Sigmoid colon (tissue), 7 donors: ENCODE results near the gene TMTC1. TPM values are rescaled to one million over a fixed set of nuclear protein-coding genes. Genes with fewer than 3 reads are reported as not detected.

Source experiments
- DNase-seq: peaks from one replicate; pipeline ENCODE4 v3.0.0-alpha.2; 2019
- H3K27ac ChIP-seq, 4 donors: fragments of 200-600 bp; sonication (generic); one replicate each; pipeline ENCODE4 v1.5.1; 2016 to 2019; ENCODE audit warnings: mild to moderate bottlenecking in 1 of 4
- H3K27me3 ChIP-seq, 3 donors: fragments of 200-600 bp; sonication (generic); one replicate each; pipeline ENCODE4 v1.5.1; 2019; ENCODE audit warnings: mild to moderate bottlenecking in 1 of 3
- H3K36me3 ChIP-seq, 4 donors: fragments of 200-600 bp; sonication (generic); one replicate each; pipeline ENCODE4 v1.5.1; 2016 to 2019
- H3K4me1 ChIP-seq, 4 donors: fragments of 200-600 bp; sonication (generic); one replicate each; pipeline ENCODE4 v1.5.1; 2017 to 2019
- H3K4me3 ChIP-seq, 4 donors: fragments of 200-600 bp; sonication (generic); one replicate each; pipeline ENCODE4 v1.5.1; 2017 to 2019; ENCODE audit warnings: mild to moderate bottlenecking in 2 of 4, moderate library complexity in 1 of 4
- H3K9me3 ChIP-seq, 4 donors: fragments of 200-600 bp in 3 of 4; sonication (generic) in 3 of 4; one replicate each; pipeline versions ENCODE4 v1.5.1 to v1.6.1; 2013 to 2019
- EP300 ChIP-seq, 4 donors: sonication (generic); formaldehyde crosslinking; IDR thresholded peaks; one replicate each; pipeline ENCODE4 v1.6.1; 2017; ENCODE audit warnings: antibody characterized with exemption in 4 of 4
- POLR2A ChIP-seq, 2 donors: fragments of 450-650 bp; IDR thresholded peaks; one replicate each; pipeline ENCODE4 v1.6.1; 2016; ENCODE audit warnings: antibody characterized with exemption in 2 of 2, mild to moderate bottlenecking in 2 of 2, moderate library complexity in 2 of 2
- POLR2AphosphoS5 ChIP-seq, 4 donors: sonication (generic); formaldehyde crosslinking; IDR thresholded peaks; one replicate each; pipeline ENCODE4 v1.6.1; 2017; ENCODE audit warnings: antibody characterized with exemption in 4 of 4
- WGBS, 2 donors: extraction: QIAGEN DNeasy Blood & Tissue Kit; methylation state at CpG; one replicate each; pipeline ENCODE4 v1.1.7; 2013; 5-methylcytosine and 5-hydroxymethylcytosine counted together
- intact Hi-C: fragments of 100-400 bp; cut with DNase I; formaldehyde crosslinking; loops from one replicate; pipeline ENCODE4 v1.15.1; 2023
- polyA plus RNA-seq, 3 donors: library from polyadenylated mRNA; stranded (reverse); fragments of 200-250 nt; gene quantifications; one replicate each; pipeline ENCODE4 v1.2.3, GENCODE V29; 2013
- total RNA-seq, 4 donors: library from RNA; depleted of rRNA; stranded (reverse); fragments of >200 nt; gene quantifications; one replicate each; pipeline ENCODE4 v1.1.0, GENCODE V29; 2016
- TF ChIP-seq, protein P1 (sequence below), 4 experiments: fragments of 450-650 bp in 3 of 4; fragments of 200-600 bp in 1 of 4; IDR thresholded peaks; one replicate each; pipeline ENCODE4 v1.5.1; 2016 to 2019; ENCODE audit warnings: antibody characterized with exemption in 4 of 4, mild to moderate bottlenecking in 3 of 4, moderate library complexity in 2 of 4
- donor health status: healthy with polysubstance abuse.
- donor health status: Bipolar disorder and iron deficiency.
- donor health status: healthy.

Gene TMTC1
- total and polyA plus RNA-seq, 7 donors, result 0.46 to 77.5 (median 61.5) TPM

DNA sequence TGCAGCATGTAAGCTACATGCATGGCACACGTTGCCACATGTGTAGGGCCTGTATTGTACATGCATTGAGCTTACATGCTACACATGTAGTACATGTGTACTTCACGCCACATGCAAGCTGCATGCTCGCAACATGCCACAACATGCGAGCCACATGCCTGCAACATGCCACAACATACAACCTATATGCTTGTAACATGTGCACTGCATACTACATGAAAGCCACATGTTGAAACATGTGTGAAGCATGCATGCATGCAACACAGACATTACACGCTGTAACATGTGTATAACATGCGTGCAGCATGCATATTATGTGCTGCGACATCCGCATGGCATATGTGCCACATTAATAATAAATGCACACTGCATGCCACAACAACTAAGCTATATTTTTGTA lies 9.1 kb upstream of the TMTC1 start:
- DNase-seq, result no peak
- 94 to 95% methylated on average over 8 of the region's 8 CpGs for WGBS, 2 donors
- Histone ChIP-seq H3K4me1 (peaks cover 0 to 20% (median 16%) of the 10 kb centered on the region in 4 donors), H3K27me3 (no peaks in the 10 kb centered on the region), H3K9me3 (peaks cover 0 to 13% (median 0%) of the 10 kb centered on the region in 4 donors), H3K27ac (no peak overlapping the region), H3K4me3 (no peak overlapping the region), H3K36me3 (no peaks in the 10 kb centered on the region)
- intact Hi-C loops, result no loop called here
- TF ChIP-seq POLR2A (IDR thresholded peaks at IDR 0.05), result no peak
- TF ChIP-seq POLR2AphosphoS5 (IDR thresholded peaks at IDR 0.05), result no peak
- TF ChIP-seq, protein P1, sequence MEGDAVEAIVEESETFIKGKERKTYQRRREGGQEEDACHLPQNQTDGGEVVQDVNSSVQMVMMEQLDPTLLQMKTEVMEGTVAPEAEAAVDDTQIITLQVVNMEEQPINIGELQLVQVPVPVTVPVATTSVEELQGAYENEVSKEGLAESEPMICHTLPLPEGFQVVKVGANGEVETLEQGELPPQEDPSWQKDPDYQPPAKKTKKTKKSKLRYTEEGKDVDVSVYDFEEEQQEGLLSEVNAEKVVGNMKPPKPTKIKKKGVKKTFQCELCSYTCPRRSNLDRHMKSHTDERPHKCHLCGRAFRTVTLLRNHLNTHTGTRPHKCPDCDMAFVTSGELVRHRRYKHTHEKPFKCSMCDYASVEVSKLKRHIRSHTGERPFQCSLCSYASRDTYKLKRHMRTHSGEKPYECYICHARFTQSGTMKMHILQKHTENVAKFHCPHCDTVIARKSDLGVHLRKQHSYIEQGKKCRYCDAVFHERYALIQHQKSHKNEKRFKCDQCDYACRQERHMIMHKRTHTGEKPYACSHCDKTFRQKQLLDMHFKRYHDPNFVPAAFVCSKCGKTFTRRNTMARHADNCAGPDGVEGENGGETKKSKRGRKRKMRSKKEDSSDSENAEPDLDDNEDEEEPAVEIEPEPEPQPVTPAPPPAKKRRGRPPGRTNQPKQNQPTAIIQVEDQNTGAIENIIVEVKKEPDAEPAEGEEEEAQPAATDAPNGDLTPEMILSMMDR (IDR thresholded peaks at IDR 0.05), result no peak
- TF ChIP-seq EP300 (IDR thresholded peaks at IDR 0.05), result no peak

DNA sequence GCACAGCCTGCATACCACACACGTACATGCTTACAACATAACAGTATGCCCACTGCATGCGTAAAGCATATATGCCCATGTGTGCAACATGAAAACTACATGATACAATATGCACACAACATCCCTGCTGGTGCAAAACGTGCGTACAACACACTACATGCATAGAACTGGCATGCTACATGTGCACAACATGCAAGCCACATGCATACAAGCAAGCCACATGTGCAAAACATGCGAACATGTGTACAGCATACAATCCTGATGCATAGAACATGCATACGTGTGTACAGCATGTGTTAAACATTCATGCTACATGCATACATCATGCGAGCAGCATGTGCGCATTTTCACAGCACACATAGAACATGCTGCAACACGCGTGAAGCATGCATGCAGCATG lies 8.4 kb upstream of the TMTC1 start:
- no peaks in the 10 kb centered on the region for H3K36me3 ChIP-seq
- H3K27me3 ChIP-seq, result no peaks in the 10 kb centered on the region
- peaks cover 0 to 13% (median 9%) of the 10 kb centered on the region in 4 donors for H3K4me1 ChIP-seq
- H3K9me3 ChIP-seq, result peaks cover 0 to 13% (median 0%) of the 10 kb centered on the region in 4 donors
- intact Hi-C loops, result no loop called here
- TF ChIP-seq EP300 (IDR thresholded peaks at IDR 0.05), result no peak
- TF ChIP-seq POLR2AphosphoS5 (IDR thresholded peaks at IDR 0.05), result no peak
- TF ChIP-seq, protein P1 (IDR thresholded peaks at IDR 0.05), result no peak
- TF ChIP-seq POLR2A (IDR thresholded peaks at IDR 0.05), result no peak
- no peak overlapping the region for H3K27ac ChIP-seq
- H3K4me3 ChIP-seq, result no peak overlapping the region
- no peak for DNase-seq
- WGBS, 2 donors, result 93 to 94% methylated on average over 10 of the region's 10 CpGs

DNA sequence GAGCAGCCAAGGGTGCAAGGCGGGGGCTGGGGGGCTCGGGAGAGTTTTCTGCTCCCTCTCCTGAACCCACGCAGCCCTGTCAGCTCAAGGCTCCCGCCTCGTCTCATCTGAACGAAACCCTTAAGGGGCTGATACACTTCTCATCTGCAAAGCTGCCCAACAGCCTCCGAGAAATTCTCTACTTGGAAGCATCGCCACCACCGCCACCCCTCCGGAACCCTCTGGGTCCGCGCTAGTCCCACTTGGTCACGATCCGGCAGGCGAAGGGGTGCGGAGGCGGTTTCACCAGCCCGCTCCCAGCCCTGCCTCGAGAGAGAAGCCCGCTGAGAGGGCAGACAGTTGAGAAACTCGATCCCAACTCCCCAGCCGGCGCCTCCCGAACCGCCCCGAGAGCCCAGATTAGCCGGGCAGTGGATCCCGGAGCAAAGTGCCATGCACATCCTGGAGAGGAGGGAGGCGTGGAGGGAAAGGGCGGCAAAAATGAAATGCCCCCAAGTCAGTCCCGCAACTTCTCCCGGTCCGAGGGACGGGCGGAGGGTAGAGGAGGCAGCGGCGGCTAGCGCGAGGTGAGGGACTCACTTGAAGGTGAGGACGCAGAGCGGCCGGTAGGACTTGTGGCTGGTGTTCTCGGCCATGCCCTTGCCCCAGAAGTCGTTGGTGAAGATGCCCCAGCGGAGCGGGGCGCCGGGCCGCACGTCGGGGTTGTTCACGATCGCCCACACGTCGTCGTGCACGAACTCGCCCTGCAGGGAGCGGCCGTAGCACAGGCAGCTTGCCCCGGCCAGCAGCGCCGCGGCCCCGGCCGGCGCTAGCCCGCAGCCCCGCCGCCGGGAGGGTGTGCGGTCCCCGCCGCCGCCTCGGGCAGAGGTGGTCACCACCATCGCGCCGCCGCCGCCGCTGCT lies 620 bp downstream of the TMTC1 start:
- intact Hi-C loops, result loop anchor here (2.0 to 10.0 kb wide), 4 partner anchors 61 to 230 kb away; no protein-coding TSS in a partner anchor
- no peaks in the 10 kb centered on the region for H3K27me3 ChIP-seq
- TF ChIP-seq POLR2A (IDR thresholded peaks at IDR 0.05) (no peak), EP300 (IDR thresholded peaks at IDR 0.05) (no peak), POLR2AphosphoS5 (IDR thresholded peaks at IDR 0.05) (peak in 1 of 4 donors; percentile 36)
- TF ChIP-seq, protein P1 (IDR thresholded peaks at IDR 0.05), result no peak
- peak overlapping the region; percentile 58 to 83 (median 72) for H3K4me3 ChIP-seq
- no peaks in the 10 kb centered on the region for H3K9me3 ChIP-seq
- WGBS, 2 donors, result 3 to 9% methylated on average over 82 of the region's 82 CpGs
- H3K27ac ChIP-seq, result peak overlapping the region; percentile 85 to 91 (median 86)
- H3K36me3 ChIP-seq, result no peaks in the 10 kb centered on the region
- peak; percentile 75 for DNase-seq
- H3K4me1 ChIP-seq, result peaks cover 0 to 27% (median 18%) of the 10 kb centered on the region in 4 donors

DNA sequence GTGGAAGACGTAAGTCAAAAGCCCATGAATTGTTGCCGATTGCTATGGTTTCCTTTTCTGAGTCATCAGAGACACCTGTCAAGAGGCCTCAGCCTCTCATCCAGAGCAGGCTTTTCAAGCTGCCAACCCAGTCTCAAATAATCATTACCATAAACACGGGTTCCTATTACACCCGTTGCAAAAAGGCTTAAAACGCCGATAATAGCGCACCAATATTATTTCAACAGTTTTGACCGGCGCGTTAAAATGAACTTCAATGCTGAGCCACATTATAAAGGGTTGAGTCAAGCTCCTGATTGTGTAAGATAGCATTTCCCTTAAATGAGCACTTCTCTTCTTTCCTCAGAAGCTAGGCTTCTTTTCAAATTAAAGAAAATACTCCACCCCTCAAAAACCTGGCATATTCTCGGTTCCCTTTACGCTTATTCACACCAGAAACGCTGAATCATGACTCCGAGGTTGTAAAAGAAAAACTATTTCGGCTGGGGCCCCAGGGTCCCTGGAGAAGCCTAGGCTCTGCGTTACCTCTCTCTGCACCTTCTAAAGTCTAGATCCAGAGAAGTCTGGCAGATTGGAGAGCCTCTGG lies 1.4 kb downstream of the TMTC1 start:
- no peaks in the 10 kb centered on the region for H3K27me3 ChIP-seq
- no peaks in the 10 kb centered on the region for H3K9me3 ChIP-seq
- peaks cover 0 to 33% (median 18%) of the 10 kb centered on the region in 4 donors for H3K4me1 ChIP-seq
- TF ChIP-seq, protein P1 (IDR thresholded peaks at IDR 0.05), result no peak
- TF ChIP-seq POLR2AphosphoS5 (IDR thresholded peaks at IDR 0.05), result peak in 2 of 4 donors; percentile 6 to 43
- intact Hi-C loops, result loop anchor here (2.0 to 10.0 kb wide), 4 partner anchors 60 to 230 kb away; no protein-coding TSS in a partner anchor
- WGBS, 2 donors, result 9 to 13% methylated on average over 16 of the region's 16 CpGs
- peak overlapping the region; percentile 85 to 91 (median 86) for H3K27ac ChIP-seq
- H3K4me3 ChIP-seq, result peak overlapping the region; percentile 58 to 83 (median 72)
- no peak for DNase-seq
- H3K36me3 ChIP-seq, result no peaks in the 10 kb centered on the region
